ENCODE data around the gene HSD17B4.
A peak's percentile ranks its signal among the peaks of the same experiment; 100 is the strongest.
"Not testable (repeated sequence)": the region's sequence is repeated elsewhere in the genome, so short reads cannot be mapped to it uniquely, and the experiment has no call there.

HSD17B4 gene

GRCh38 chr5:119435436-119436132 is 16.7 kb upstream of the HSD17B4 start:
- peak; percentile 35 for DNase-seq (ENCODE audit: low spot score)

DNA sequence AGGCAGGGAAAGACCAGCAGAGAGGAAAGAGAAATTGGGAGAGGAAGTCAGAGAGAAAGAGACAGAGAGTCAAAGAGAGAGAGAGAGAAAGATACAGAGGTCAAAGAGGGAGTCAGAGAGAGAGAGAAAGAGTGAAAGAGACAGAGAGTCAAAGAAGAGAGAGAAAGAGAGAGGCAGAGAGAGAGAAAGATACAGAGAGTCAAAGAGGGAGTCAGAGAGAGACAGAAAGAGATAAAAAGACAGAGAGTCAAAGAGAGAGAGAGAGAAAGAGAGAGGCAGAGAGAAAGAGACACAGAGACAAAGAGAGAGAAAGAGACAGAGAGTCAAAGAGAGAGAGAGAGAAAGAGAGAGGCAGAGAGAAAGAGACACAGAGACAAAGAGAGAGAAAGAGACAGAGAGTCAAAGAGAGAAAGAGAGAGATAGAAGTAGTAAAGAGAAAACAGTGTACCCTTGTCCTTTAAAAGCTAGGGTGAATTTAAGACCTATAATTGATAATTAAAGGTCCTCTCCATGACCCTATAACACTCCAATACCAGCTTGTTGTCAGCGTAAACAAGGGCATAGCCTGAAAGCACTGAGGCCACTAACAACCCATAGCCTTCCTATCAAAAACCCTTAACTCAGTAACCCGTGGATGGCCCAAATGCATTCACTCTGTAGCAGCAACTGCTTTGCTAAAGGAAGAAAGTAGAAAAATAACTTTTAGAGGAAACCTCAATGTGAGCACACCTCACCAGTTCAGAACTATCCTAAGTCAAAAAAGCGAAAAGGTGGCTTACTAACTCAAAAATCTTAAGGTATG is 14.3 kb upstream of the HSD17B4 start:
- not testable (repeated sequence) for DNase-seq (ENCODE audit: low spot score)

- DNase-seq (ENCODE audit: low spot score), result not testable (repeated sequence)
Observed at GRCh38 chr5:119438587-119438917, 13.7 kb upstream of the HSD17B4 start.

- no peak for DNase-seq (ENCODE audit: low spot score)
Observed at GRCh38 chr5:119439140-119439631, 13.1 kb upstream of the HSD17B4 start.

DNA sequence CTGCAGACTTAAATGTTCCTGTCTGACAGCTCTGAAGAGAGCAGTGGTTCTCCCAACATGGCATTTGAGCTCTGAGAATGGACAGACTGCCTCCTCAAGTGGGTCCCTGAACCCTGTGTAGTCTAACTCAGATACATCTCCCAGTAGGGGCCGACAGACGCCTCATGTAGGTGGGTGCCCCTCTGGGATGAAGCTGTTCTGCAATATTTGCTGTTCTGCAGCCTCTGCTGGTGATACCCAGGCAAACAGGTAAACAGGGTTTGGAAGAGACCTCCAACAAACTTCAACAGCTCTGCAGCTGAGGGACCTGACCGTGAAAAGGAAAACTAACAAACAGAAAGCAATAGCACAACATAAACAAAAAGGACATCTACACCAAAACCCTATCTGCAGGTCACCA is 12.7 kb upstream of the HSD17B4 start:
- not testable (repeated sequence) for DNase-seq (ENCODE audit: low spot score)

- not testable (repeated sequence) for DNase-seq (ENCODE audit: low spot score)
Observed at GRCh38 chr5:119444643-119445042, 7.7 kb upstream of the HSD17B4 start.

GRCh38 chr5:119445544-119445943 is 6.8 kb upstream of the HSD17B4 start:
- DNase-seq (ENCODE audit: low spot score), result no peak

DNA sequence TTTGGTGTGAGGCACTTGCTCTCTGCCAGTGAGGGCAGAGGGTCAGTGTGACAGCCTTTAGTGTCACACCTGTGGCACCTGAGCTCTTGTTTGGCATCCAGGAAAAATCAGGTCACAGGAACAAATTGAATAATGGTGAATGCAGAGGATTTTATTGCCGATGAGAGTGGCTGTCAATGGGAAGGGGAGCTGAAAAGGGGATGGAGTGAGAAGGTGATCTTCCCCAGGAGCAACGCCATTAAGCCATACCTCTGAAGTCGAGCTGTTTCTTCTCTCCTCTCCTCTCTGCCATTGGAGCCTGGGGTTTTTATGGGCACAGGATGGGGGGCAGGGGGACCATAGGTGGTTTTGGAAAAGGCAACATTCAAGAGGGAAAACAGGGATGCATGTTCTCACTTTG is 2.4 kb upstream of the HSD17B4 start:
- no peak for DNase-seq (ENCODE audit: low spot score)

DNA sequence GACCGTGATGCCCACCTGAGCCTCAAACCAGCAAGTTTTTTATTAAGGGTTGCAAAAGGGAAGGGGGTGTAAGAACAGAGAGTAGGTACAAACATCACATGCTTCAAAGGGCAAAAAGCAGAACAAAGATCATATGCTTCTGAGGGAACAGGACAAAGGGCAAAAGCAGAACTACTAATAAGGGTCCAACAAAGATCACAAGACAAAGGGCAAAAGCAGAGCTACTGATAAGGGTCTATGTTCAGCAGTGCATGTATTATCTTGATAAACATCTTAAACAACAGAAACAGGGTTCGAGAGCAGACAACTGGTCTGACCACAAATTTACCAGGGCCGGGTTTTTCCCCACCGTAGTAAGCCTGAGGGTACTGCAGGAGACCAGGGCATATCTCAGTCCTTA is 1.7 kb upstream of the HSD17B4 start:
- not testable (repeated sequence) for DNase-seq (ENCODE audit: low spot score)

DNA sequence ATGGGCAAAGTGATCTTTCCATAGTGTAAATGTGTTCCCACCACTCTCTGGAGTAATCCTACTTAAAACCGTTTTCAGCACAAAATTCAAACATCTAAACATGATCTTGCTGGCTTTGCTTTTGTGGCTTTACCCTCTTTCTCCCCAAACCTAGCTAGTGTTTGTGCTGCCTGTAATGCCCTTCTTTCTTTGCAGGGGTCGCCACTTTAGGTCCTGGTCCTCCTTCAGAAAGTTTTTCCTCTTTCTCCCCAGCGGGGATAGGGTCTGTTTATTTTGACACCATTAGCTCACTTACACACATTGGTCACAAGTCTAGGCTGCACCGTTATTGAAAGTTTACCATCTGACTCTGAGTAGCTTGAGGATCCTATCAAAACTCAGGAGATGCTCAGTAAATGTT is 736 bp upstream of the HSD17B4 start:
- no peak for DNase-seq (ENCODE audit: low spot score)

DNA sequence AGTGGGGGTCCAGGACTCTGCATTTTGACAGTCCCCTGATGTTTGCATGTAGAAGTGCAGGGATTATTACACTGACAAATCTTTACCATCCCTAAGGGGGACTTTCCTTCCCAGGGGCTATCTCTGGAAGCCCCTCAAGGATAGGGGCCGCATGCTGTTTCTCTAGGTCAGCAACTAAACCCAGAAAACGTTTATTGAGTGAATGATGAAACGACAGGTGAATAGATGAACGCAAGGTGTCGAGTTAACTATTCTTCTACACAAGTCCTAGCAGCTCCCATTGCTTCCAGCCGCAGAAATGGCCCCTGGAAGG is 281 bp upstream of the HSD17B4 start:
- DNase-seq (ENCODE audit: low spot score), result no peak

GRCh38 chr5:119453040-119453373 is 710 bp downstream of the HSD17B4 start:
- DNase-seq (ENCODE audit: low spot score), result peak; percentile 39

- no peak for DNase-seq (ENCODE audit: low spot score)
Observed at GRCh38 chr5:119454171-119454570, 1.9 kb downstream of the HSD17B4 start.

GRCh38 chr5:119458911-119459632 is 6.8 kb downstream of the HSD17B4 start:
- DNase-seq (ENCODE audit: low spot score), result no peak

DNA sequence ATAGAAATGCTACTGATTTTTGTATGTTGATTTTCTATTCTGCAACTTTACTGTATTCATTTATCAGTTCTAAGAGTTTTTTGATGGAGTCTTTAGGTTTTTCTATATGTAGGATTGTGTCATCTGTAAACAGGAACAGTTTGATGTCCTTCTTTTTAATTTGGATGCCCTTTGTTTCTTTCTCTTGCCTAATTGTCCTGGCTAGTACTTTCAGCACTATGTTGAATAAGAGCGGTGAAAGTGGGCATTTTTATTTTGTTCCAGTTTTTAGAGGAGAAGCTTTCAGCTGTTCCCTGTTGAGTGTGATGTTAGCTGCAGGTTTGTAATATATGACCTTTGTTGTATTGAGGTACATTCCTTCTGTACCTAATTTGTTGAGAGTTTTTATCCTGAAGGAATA is 13.3 kb downstream of the HSD17B4 start:
- no peak for DNase-seq (ENCODE audit: low spot score)

DNA sequence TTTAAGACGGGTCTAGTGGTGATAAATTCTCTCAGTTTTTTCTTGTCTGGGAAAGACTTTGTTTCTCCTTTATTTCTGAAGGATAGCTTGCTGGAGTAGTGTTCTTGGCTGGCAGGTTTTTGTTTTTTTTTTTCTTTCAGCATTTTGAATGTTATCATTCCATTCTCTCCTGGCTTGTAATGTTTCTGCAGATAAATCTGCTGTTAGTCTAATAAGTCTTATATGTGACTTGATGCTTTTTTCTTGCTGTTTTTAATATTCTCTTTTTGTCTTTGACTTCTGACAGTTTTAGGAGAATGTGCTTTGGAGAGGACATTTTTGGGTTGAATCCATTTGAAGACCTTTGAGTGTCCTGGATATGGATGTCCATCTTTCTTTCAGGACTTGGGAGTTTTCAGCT is 16.0 kb downstream of the HSD17B4 start:
- no peak for DNase-seq (ENCODE audit: low spot score)

DNA sequence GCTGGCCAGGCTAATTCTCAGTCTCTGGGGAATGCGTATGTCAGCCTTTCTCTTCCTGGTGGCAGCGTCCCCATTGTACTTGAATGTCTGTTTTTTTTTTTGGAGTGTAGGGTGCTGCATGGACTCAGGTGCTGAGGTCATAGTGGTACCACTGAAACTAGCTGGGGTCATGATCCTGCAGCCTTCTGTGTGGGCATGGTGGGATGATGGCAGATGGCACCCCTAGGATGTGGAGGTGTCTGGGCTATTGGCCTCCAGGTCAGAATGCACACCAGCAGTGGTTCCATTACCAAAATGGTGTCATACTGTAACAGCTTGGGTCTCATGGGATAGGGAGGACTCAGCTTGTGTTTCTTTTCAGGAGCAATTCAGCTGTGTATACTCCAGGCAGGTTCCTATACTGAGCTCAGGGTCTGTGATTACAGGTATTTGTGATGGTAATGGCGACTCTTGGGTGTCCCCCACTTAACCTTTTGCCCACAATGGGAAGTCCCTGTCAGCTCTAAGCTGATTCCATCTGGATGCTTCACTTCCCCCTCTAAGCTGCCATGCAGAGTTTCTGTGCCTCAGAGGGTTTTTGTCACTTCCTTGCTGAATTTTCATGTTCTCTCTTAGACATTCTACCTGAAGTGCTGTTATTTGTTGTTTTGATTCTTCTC is 17.9 kb downstream of the HSD17B4 start:
- no peak for DNase-seq (ENCODE audit: low spot score)

DNA sequence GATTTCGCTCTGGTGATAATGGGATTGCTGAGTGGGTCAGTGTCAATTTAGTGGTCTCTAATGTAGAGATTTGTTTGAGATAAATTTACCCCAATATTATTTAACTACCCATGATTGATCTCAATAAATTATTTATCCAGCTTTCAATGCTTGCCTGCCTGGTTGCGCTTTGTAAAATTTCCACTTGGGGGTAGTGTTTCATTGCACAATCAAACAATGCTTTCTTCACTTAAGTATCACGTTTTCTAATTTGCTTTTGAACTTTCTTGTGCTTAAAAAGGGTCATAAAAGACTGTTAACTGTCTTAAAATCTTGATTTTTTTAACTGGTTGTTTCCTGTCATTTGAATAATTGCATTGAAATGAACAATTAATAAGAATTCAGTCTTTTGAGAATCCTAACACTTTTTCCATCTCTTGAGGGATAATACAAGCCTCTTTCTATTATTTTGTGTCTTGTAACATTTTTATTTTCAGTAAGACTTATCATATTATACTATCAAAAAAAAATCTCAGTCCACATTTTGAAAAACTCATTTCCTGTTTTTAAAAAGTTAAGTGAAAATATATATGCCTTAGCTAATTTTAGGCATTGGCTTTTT is 18.7 kb downstream of the HSD17B4 start:
- peak; percentile 43 for DNase-seq (ENCODE audit: low spot score)

GRCh38 chr5:119473241-119473640 is 20.9 kb downstream of the HSD17B4 start:
- DNase-seq (ENCODE audit: low spot score), result no peak

GRCh38 chr5:119476341-119476740 is 24.0 kb downstream of the HSD17B4 start:
- no peak for DNase-seq (ENCODE audit: low spot score)

- no peak for DNase-seq (ENCODE audit: low spot score)
Observed at GRCh38 chr5:119478781-119479180, 26.5 kb downstream of the HSD17B4 start.

DNA sequence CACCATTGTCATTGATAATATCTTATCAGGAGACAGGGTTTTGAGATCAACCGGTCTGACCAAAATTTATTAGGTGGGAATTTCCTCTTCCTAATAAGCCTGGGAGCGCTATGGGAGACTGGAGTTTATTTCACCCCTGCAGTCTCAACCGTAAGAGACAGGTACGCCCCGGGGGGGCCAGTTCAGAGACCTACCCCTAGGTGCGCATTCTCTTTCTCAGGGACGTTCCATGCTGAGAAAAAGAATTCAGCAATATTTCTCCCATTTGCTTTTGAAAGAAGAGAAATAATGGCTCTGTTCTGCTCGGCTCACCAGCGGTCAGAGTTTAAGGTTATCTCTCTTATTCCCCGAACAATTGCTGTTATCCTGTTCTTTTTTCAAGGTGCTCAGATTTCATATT is 28.3 kb downstream of the HSD17B4 start:
- DNase-seq (ENCODE audit: low spot score), result not testable (repeated sequence)

Data from GM03348 (cell line).